ENCODE data around the gene SLCO3A1.
"Not testable (repeated sequence)": the region's sequence is repeated elsewhere in the genome, so short reads cannot be mapped to it uniquely, and the experiment has no call there.

The SLCO3A1 gene

GRCh38 chr15:91942720-91943394 lies 89.3 kb downstream of the SLCO3A1 start:
- DNase-seq = peak; percentile 28

GRCh38 chr15:91944331-91944730 lies 90.8 kb downstream of the SLCO3A1 start:
- no peak for DNase-seq

- no peak for DNase-seq
Measured at GRCh38 chr15:91945385-91945784, 91.9 kb downstream of the SLCO3A1 start.

- no peak for DNase-seq
Measured at GRCh38 chr15:91946075-91946474, 92.6 kb downstream of the SLCO3A1 start.

- no peak for DNase-seq
Measured at GRCh38 chr15:91946581-91947292, 93.2 kb downstream of the SLCO3A1 start.

DNA sequence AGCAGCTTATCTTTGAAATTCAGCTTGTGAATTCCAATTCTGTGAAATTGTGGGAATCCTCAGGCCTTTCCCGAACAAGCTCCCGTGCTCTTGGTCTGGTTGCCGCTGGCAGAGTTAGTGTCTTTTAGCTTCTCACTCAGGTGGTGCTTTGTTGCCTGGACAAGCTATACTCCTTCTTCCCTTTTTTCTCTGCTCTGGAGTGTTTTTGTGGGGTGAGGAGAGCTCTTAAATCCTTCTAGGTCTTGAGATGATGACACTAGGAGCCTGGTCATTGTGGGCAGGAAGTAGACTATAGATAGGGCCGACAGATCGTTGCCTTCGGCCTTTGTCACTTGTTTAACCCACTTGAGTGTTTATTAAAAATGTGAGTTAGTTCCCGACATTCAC lies 93.8 kb downstream of the SLCO3A1 start:
- DNase-seq = no peak

DNA sequence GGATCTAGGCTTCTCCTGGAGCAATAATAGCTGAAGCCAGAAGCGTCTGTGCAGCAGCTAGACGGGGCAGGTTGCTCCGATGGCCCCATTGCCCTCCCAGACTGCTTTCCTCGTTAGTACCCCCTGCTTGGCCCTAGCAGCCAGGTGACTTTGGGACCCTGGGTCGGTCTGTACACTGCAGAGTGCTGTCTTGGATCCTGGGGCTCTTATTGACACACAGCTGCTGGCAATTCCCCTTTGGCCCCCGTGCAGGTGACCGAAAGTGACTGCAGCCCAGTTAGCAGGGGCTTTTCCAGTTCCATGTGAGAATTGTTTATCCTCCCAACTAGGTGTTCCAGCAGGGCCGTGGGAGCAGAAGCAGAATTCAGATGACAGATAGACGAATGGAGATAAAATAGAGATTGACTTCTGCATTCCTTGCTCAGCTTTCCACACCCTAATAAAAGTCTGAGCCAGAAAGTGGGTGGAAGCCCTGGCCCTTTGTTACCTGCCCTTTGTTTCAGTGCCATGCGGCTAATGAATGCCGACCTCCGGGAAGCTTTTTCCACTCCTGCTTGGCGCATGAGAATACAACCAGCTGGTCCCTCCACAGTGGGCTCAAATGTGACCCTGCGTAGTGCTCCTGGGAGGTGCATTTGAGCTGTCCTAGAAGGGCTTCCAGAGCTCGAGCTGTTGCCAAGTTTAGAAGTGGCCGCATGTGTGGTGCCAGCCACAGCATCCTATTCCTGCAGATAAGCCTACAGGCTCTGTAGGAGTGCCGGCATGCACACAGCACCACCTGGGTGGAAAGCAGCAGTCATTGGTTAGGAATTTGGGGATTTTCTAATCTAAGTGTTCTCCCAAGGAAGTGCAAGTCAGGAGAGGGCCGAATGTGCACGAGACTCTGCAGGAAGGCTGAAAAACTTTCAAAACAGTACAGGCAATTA lies 94.4 kb downstream of the SLCO3A1 start:
- DNase-seq = no peak

DNA sequence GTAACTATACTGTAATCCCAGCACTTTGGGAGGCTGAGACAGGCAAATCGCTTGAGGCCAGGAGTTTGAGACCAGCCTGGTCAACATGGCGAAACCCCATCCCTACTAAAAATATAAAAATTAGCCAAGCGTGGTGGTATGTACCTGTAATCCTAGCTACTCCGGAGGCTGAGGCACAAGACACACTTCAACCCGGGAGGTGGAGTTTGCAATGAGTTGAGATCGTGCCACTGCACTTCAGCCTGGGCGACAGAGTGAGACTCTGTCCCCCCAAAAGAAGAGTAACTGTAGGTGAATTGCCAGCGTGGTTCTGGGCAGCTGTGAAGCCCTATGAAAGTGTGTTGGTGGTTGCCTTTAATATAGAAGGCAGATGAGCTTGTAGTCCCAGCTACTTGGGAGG lies 95.9 kb downstream of the SLCO3A1 start:
- DNase-seq = no peak

DNA sequence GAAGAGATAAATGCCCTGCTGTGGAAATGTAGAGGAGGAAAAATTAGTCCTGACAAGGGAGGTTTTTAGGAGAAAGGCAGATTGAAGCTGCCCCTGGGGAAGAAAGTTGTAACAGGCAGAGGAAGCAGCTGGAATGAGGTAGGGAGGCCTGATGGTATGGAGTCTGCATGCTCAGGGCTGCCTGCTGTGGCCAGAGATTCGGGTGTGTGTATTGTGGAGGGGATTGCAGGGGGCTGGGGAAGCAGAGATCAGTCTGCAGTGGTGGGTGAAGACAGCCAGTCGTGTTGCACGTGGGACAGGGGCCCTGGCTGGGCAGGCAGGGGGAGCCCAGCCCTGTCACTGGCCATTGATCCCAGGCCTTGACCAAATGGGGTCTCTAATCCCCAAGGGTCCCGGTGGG lies 96.5 kb downstream of the SLCO3A1 start:
- no peak for DNase-seq

DNA sequence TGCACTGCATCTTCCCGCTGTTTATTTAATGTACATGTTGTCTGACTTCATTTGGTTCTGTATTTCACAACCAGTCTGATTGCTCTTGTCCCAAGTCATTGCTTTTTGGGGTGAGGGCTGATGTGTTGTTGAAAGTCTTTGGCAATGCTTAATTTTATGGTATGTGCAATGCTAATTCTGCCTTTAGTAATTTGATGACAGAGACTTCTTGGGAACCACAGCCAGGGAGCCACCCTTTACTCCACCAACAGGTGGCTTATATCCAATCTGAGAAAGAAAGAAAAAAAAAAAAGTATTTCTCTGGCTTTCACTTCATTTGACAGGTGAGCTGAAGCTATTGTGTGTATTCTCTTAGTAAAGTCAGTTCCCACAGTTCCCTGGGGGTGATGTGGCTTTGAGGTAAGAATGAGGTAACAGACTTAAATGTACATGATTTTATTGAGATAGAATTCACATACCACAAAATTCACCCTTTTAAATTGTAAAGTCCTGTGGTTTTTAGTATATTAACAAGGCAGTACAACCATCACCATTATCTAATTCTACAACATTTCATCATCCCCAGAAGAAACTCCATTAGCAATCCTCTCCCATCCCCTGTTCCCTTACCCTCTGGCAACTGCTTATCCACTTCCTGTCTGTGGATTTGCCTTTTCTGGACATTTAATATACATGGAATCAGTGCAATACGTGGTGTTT lies 97.3 kb downstream of the SLCO3A1 start:
- no peak for DNase-seq

- no peak for DNase-seq
Measured at GRCh38 chr15:91952216-91952615, 98.7 kb downstream of the SLCO3A1 start.

DNA sequence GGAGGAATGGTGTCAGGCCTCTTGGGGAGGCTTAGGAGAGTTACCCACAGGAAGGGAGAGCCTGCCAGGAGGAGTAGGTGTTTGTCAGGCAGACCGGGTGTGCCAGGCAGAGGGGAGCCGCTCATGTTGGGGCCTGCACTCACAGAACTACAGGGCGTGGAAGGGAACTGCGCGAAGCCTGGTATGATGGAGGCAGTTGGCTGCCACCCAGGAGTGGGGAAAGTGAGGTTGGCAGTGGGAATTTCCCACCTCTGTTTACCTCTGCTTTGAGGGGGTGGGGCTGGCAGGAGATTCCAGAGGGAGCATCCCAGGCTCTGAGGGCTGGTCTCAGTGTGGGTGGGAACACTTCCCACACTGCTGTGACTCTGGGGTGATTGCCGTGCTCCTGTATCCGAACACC lies 99.9 kb downstream of the SLCO3A1 start:
- no peak for DNase-seq

- DNase-seq = no peak
Measured at GRCh38 chr15:91954292-91954691, 100.8 kb downstream of the SLCO3A1 start.

GRCh38 chr15:91956026-91956723 lies 102.7 kb downstream of the SLCO3A1 start:
- no peak for DNase-seq

DNA sequence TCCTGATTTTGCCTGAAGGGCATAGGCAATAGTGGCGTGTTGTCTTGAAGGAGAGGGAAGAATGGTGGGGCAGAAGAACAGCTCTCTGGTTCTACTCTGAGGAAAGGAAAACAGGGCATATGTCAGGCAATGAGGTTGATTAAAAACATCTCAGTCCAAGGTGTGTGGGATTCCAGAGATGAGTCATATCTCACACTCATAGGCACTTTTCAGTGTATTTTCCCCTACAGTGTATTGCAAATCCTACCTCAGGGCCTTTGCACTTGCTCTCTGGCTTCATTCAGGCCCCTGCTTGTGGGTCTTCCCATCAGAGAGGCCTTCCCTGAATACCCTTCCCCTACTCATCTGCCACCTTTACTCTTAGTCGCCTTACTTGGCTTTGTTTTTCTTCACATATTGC lies 107.8 kb downstream of the SLCO3A1 start:
- no peak for DNase-seq

GRCh38 chr15:91963747-91964146 lies 110.2 kb downstream of the SLCO3A1 start:
- DNase-seq = not testable (repeated sequence)

GRCh38 chr15:91965501-91966193 lies 112.1 kb downstream of the SLCO3A1 start:
- DNase-seq = no peak

- no peak for DNase-seq
Measured at GRCh38 chr15:91966194-91966552, 112.7 kb downstream of the SLCO3A1 start.

DNA sequence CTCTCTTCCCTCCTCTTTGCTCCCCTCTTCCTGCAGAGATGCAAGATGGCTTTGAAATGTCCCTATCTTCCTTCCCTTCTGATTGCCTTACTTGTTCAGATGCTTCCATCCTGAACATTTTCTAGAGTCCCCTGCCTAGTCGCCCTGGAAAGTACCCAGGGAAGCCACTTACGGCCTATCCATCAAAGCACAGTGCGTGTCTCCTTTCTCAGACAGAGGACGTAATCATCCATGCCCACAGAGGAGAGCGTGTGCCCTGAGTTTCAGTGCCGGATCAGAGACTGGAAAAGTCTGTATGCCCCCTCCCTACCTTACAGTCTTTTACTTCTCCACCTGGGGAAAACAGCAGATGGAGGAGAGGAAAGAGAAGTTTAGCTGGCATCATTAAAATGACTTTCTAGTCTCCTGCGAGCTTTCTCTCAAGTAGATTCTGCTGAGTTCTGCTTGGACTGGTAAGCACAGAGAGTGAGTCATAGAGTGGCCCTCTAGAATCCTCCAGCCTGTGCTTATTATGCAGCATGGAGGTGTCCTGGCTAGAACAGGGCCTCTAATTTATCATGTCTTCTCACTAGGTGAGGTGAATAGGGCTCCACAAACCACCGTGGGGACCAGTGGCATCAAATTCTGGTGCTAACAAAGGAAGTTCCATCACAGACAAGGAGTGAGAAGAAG lies 114.6 kb downstream of the SLCO3A1 start:
- no peak for DNase-seq

DNA sequence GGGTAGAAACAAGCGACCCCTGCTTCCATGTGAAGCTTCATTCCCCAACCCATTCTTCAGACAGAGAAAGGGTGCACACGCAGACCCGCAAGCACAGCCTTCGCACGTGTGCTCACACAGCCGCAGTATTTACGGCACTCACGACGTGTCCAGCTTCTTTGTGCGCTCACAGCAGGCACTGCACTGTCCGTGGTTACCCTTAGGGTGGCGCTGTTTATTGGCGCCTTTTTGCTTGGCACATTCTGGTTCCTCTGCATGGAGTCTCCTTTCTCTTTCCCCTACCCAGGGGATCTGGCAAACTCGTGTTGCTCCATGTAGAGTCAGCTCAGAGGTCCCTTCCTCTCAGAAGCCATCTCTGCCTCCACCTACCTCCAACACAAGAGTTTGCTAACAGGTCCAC lies 115.1 kb downstream of the SLCO3A1 start:
- no peak for DNase-seq

DNA sequence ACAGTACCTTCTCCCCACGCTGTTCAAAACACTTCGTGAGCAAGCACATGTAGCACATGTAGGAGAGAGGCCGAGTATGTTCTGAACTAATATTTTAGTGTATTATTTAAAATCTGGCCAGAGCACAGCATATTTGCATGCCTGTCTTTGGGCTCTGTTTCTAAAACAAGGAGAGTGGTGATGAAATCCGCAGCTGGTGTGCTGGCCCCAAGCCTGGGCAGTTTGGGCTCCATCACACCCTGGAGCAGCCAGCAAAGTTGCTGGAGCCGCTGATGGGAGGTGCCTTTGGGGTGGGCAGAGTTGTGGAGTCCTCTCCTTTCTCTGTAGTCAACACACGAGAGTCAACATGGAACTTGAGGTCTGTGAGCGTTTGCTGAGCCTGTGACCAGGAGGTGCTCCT lies 116.6 kb downstream of the SLCO3A1 start:
- DNase-seq = no peak

All from NCI-H1436 (cell line).